ENCODE data around the gene APP.

GRCh38 chr21:26100573-26100972 is 70.0 kb downstream of the APP start:
- no peak for TF ChIP-seq CTCF (IDR thresholded peaks at IDR 0.05)
- TF ChIP-seq ZFX (IDR thresholded peaks at IDR 0.05; ENCODE audit: borderline replicate concordance): no peak

Measured in 22Rv1 (cell line).